Measurements from ENCODE around the gene SPTBN4.

Gene SPTBN4

DNA sequence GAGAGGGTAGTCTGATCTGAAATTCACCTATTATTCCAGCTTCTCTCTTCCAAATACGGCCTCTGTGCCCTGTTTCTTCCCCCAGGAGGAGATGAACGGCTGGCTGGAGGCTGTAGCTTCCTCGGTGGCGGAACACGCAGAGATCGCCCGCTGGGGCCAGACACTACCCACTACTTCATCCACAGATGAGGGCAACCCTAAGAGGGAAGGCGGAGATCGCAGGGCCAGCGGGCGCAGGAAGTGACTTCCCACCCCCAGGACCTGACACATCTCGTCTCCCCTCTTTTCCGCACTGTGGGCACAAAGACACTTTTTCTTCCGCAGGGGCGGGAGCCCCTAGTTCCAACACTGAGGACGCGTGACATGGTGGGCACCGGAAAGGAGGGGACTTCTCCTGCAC lies 108.5 kb downstream of the SPTBN4 start (continued):
- peak; percentile 76 for TF ChIP-seq ZNF600 (tag by site-specific recombination; IDR thresholded peaks at IDR 0.05)

GRCh38 chr19:40576151-40576584 lies 109.4 kb downstream of the SPTBN4 start:
- H3K27ac ChIP-seq (ENCODE audit: extremely low read depth, low read depth, low read length), result peak overlapping the region; percentile 46; the same call in 1 of the 2 replicates
- no peak for TF ChIP-seq ZNF391 (tag by site-specific recombination; IDR thresholded peaks at IDR 0.05; ENCODE audit: borderline replicate concordance, low read depth)
- 0 out of 2 replicates have a peak, but pooled peaks have one; percentile 10 for TF ChIP-seq ZSCAN30 (tag by site-specific recombination; IDR thresholded peaks at IDR 0.05)
- peak; percentile 40 for TF ChIP-seq KLF1 (tag by site-specific recombination; IDR thresholded peaks at IDR 0.05)
- 0 out of 2 replicates have a peak, but pooled peaks have one; percentile 17 for TF ChIP-seq ZBTB44 (tag by site-specific recombination; IDR thresholded peaks at IDR 0.05)
- TF ChIP-seq, protein P1, sequence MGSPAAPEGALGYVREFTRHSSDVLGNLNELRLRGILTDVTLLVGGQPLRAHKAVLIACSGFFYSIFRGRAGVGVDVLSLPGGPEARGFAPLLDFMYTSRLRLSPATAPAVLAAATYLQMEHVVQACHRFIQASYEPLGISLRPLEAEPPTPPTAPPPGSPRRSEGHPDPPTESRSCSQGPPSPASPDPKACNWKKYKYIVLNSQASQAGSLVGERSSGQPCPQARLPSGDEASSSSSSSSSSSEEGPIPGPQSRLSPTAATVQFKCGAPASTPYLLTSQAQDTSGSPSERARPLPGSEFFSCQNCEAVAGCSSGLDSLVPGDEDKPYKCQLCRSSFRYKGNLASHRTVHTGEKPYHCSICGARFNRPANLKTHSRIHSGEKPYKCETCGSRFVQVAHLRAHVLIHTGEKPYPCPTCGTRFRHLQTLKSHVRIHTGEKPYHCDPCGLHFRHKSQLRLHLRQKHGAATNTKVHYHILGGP (tag by site-specific recombination; IDR thresholded peaks at IDR 0.05), result no peak
- 0 out of 2 replicates have a peak, but pooled peaks have one; percentile 25 for TF ChIP-seq ZBTB20 (tag by site-specific recombination; IDR thresholded peaks at IDR 0.05)
- TF ChIP-seq WT1 (tag by site-specific recombination; IDR thresholded peaks at IDR 0.05), result peak; percentile 15; the same call in 1 of the 2 replicates
- peaks cover 7% of the 10 kb centered on the region for H3K4me1 ChIP-seq (ENCODE audit: control insufficient read depth, insufficient read depth, low read length)
- CTCF ChIA-PET, result interaction anchor here (0.7 to 1.8 kb wide), 5 partner anchors 23 to 112 kb away, joined by 3 to 7 read pairs (median 4); no protein-coding TSS in a partner anchor
- POLR2A ChIA-PET, result no interaction called here
- H3K4me3 ChIP-seq (ENCODE audit: low read depth, low read length), result no peak overlapping the region; the same call in 1 of the 2 replicates
- peaks cover 18 to 35% of the 10 kb centered on the region in 2 experiments for H3K36me3 ChIP-seq (ENCODE audit: control insufficient read depth in 2 of 2, insufficient read depth in 1 of 2, low read length in 2 of 2)
- H3K9me3 ChIP-seq (ENCODE audit: control insufficient read depth, insufficient read depth, low read depth, low read length), result no peaks in the 10 kb centered on the region

GRCh38 chr19:40576585-40577451 lies 110.0 kb downstream of the SPTBN4 start, which contains the start of gene SHKBP1:
Gene SHKBP1, plus strand, starts transcription at chr19:40576873. Its CDS starts 27 bp downstream, at chr19:40576900.
- H3K9me3 ChIP-seq (ENCODE audit: control insufficient read depth, insufficient read depth, low read depth, low read length), result no peaks in the 10 kb centered on the region
- peak within 1 kb of the TSS; percentile 64 for H3K4me3 ChIP-seq (ENCODE audit: low read depth, low read length)
- peak within 1 kb of the TSS; percentile 70 for H3K27ac ChIP-seq (ENCODE audit: extremely low read depth, low read depth, low read length)
- H3K36me3 ChIP-seq (ENCODE audit: control insufficient read depth in 2 of 2, insufficient read depth in 1 of 2, low read length in 2 of 2), result peaks cover 20 to 42% of the 10 kb centered on the region in 2 experiments
- CTCF ChIA-PET, result interaction anchor here (0.6 to 2.5 kb wide), 5 partner anchors 22 to 112 kb away, joined by 3 to 9 read pairs (median 5); no protein-coding TSS in a partner anchor
- POLR2A ChIA-PET, result no interaction called here
- peaks cover 6% of the 10 kb centered on the region for H3K4me1 ChIP-seq (ENCODE audit: control insufficient read depth, insufficient read depth, low read length)
- TF ChIP-seq ZSCAN23 (tag by site-specific recombination; IDR thresholded peaks at IDR 0.05) (0 out of 2 replicates have a peak, but pooled peaks have one; percentile 11), KLF10 (tag by site-specific recombination; IDR thresholded peaks at IDR 0.05) (peak; percentile 89), ZNF23 (tag by site-specific recombination; IDR thresholded peaks at IDR 0.05; ENCODE audit: borderline replicate concordance) (no peak), OVOL3 (tag by site-specific recombination; IDR thresholded peaks at IDR 0.05) (0 out of 2 replicates have a peak, but pooled peaks have one; percentile 21), ZNF76 (tag by site-specific recombination; IDR thresholded peaks at IDR 0.05; ENCODE audit: borderline replicate concordance, low read depth) (peak; percentile 64), ZFP37 (tag by site-specific recombination; IDR thresholded peaks at IDR 0.05) (0 out of 2 replicates have a peak, but pooled peaks have one; percentile 59), ZNF501 (tag by site-specific recombination; IDR thresholded peaks at IDR 0.05) (peak; percentile 86), ZSCAN18 (tag by site-specific recombination; IDR thresholded peaks at IDR 0.05) (no peak), PRDM10 (tag by site-specific recombination; IDR thresholded peaks at IDR 0.05) (peak; percentile 99), GLIS2 (tag by site-specific recombination; IDR thresholded peaks at IDR 0.05) (peak; percentile 100), ZNF223 (tag by site-specific recombination; IDR thresholded peaks at IDR 0.05) (peak; percentile 94), ZEB2 (tag by site-specific recombination; IDR thresholded peaks at IDR 0.05) (peak; percentile 79)
- TF ChIP-seq, protein P2, sequence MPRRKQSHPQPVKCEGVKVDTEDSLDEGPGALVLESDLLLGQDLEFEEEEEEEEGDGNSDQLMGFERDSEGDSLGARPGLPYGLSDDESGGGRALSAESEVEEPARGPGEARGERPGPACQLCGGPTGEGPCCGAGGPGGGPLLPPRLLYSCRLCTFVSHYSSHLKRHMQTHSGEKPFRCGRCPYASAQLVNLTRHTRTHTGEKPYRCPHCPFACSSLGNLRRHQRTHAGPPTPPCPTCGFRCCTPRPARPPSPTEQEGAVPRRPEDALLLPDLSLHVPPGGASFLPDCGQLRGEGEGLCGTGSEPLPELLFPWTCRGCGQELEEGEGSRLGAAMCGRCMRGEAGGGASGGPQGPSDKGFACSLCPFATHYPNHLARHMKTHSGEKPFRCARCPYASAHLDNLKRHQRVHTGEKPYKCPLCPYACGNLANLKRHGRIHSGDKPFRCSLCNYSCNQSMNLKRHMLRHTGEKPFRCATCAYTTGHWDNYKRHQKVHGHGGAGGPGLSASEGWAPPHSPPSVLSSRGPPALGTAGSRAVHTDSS (tag by site-specific recombination; IDR thresholded peaks at IDR 0.05), result peak; percentile 72; the same call in 1 of the 2 replicates

All from HEK293 (cell line).